ENCODE results near the gene APOL5. TPM values are rescaled to one million over a fixed set of nuclear protein-coding genes. Genes with fewer than 3 reads are reported as not detected.

Gene APOL5
- total RNA-seq, 1 experiment from 2014 or later: not detected

GRCh38 chr22:35708917-35709316 is 8.8 kb upstream of the APOL5 start:
- CTCF ChIA-PET: no interaction called here
- DNase-seq (ENCODE audit: low spot score): no peak
- TF ChIP-seq ERG (CRISPR knock-in tag; IDR thresholded peaks at IDR 0.05): no peak
- TF ChIP-seq ZBTB43 (CRISPR knock-in tag; IDR thresholded peaks at IDR 0.05): no peak
- TF ChIP-seq MYBL2 (CRISPR knock-in tag; IDR thresholded peaks at IDR 0.05): no peak
- no peak for TF ChIP-seq ZNF532 (CRISPR knock-in tag; IDR thresholded peaks at IDR 0.05; ENCODE audit: borderline replicate concordance)
- no peak for TF ChIP-seq OVOL2 (CRISPR knock-in tag; IDR thresholded peaks at IDR 0.05; ENCODE audit: borderline replicate concordance)
- no peak for TF ChIP-seq USF1 (CRISPR knock-in tag; IDR thresholded peaks at IDR 0.05)
- no peaks in the 10 kb centered on the region for H3K27me3 Mint-ChIP-seq (ENCODE audit: low read depth)
- no peaks in the 10 kb centered on the region for H3K4me1 Mint-ChIP-seq
- no peak overlapping the region for H3K4me3 Mint-ChIP-seq
- peaks cover 9% of the 10 kb centered on the region for H3K9me3 Mint-ChIP-seq
- no peaks in the 10 kb centered on the region for H3K36me3 Mint-ChIP-seq
- ATAC-seq: no peak
- H3K27ac Mint-ChIP-seq: no peak overlapping the region
- POLR2A ChIA-PET: interaction anchor here (0.5 kb wide), 1 partner anchor 849 kb away, joined by 4 read pairs; no protein-coding TSS in a partner anchor

GRCh38 chr22:35711336-35711735 is 6.3 kb upstream of the APOL5 start:
- Mint-ChIP-seq H3K27me3 (ENCODE audit: low read depth) (no peaks in the 10 kb centered on the region), H3K27ac (no peak overlapping the region), H3K9me3 (peaks cover 9% of the 10 kb centered on the region), H3K36me3 (no peaks in the 10 kb centered on the region), H3K4me1 (no peaks in the 10 kb centered on the region), H3K4me3 (no peak overlapping the region)
- ChIA-PET CTCF (interaction anchor here (0.7 kb wide), 1 partner anchor 354 kb away, joined by 3 read pairs; no protein-coding TSS in a partner anchor), POLR2A (no interaction called here)
- TF ChIP-seq ZNF138 (CRISPR knock-in tag; conservative IDR thresholded peaks at IDR 0.05) (no peak), SP1 (CRISPR knock-in tag; conservative IDR thresholded peaks at IDR 0.05) (no peak), JAZF1 (CRISPR knock-in tag; IDR thresholded peaks at IDR 0.05) (no peak), MYBL2 (CRISPR knock-in tag; IDR thresholded peaks at IDR 0.05) (no peak), TCF7 (CRISPR knock-in tag; IDR thresholded peaks at IDR 0.05; ENCODE audit: low read depth) (no peak), ZNF317 (CRISPR knock-in tag; IDR thresholded peaks at IDR 0.05; ENCODE audit: borderline replicate concordance, low read depth) (no peak), IRF2 (CRISPR knock-in tag; IDR thresholded peaks at IDR 0.05; ENCODE audit: borderline replicate concordance, low read depth) (no peak), ZNF423 (CRISPR knock-in tag; IDR thresholded peaks at IDR 0.05) (no peak), HMGA2 (CRISPR knock-in tag; IDR thresholded peaks at IDR 0.05) (no peak)
- ATAC-seq (no peak), DNase-seq (ENCODE audit: low spot score) (no peak)

GRCh38 chr22:35712672-35713071 is 5.0 kb upstream of the APOL5 start:
- H3K27me3 Mint-ChIP-seq (ENCODE audit: low read depth): no peaks in the 10 kb centered on the region
- ATAC-seq (no peak), DNase-seq (ENCODE audit: low spot score) (no peak)
- POLR2A ChIA-PET: no interaction called here
- peaks cover 9% of the 10 kb centered on the region for H3K9me3 Mint-ChIP-seq
- CTCF ChIA-PET: no interaction called here
- no peaks in the 10 kb centered on the region for H3K4me1 Mint-ChIP-seq
- TF ChIP-seq JUN (CRISPR knock-in tag; IDR thresholded peaks at IDR 0.05) (no peak), STAT6 (CRISPR knock-in tag; conservative IDR thresholded peaks at IDR 0.05; ENCODE audit: low read depth) (no peak), PRRX2 (CRISPR knock-in tag; IDR thresholded peaks at IDR 0.05) (no peak), OVOL2 (CRISPR knock-in tag; IDR thresholded peaks at IDR 0.05; ENCODE audit: borderline replicate concordance) (no peak), NR2C2 (CRISPR knock-in tag; IDR thresholded peaks at IDR 0.05) (no peak), EMX1 (CRISPR knock-in tag; IDR thresholded peaks at IDR 0.05) (no peak), SMAD4 (CRISPR knock-in tag; IDR thresholded peaks at IDR 0.05) (no peak)
- no peak overlapping the region for H3K27ac Mint-ChIP-seq
- H3K36me3 Mint-ChIP-seq: no peaks in the 10 kb centered on the region
- H3K4me3 Mint-ChIP-seq: no peak overlapping the region
